ENCODE measurements around the gene MTERF2. TPM values are rescaled to one million over a fixed set of nuclear protein-coding genes. Genes with fewer than 3 reads are reported as not detected.

Gene MTERF2
- total RNA-seq, 4 donors from 2014 or later = 15.8 to 20.9 (median 19.3) TPM

GRCh38 chr12:106985479-106985878 is 1.5 kb downstream of the MTERF2 start:
- TF ChIP-seq CTCF (IDR thresholded peaks at IDR 0.05; ENCODE audit: low read depth) = no peak

GRCh38 chr12:106984588-106985137 is 2.3 kb downstream of the MTERF2 start:
- TF ChIP-seq CTCF (IDR thresholded peaks at IDR 0.05; ENCODE audit: low read depth) = no peak

GRCh38 chr12:106982229-106982628 is 4.7 kb downstream of the MTERF2 start:
- no peak for TF ChIP-seq CTCF (IDR thresholded peaks at IDR 0.05; ENCODE audit: low read depth)

GRCh38 chr12:106981788-106982187 is 5.2 kb downstream of the MTERF2 start:
- TF ChIP-seq CTCF (IDR thresholded peaks at IDR 0.05; ENCODE audit: low read depth) = no peak

- TF ChIP-seq CTCF (IDR thresholded peaks at IDR 0.05; ENCODE audit: low read depth) = no peak
Observed at GRCh38 chr12:106980944-106981343, 6.0 kb downstream of the MTERF2 start.

- TF ChIP-seq CTCF (IDR thresholded peaks at IDR 0.05; ENCODE audit: low read depth) = no peak
Observed at GRCh38 chr12:106978035-106978800, 8.7 kb downstream of the MTERF2 start.

- no peak for TF ChIP-seq CTCF (IDR thresholded peaks at IDR 0.05; ENCODE audit: low read depth)
Observed at GRCh38 chr12:106976668-106977067, 10.3 kb downstream of the MTERF2 start.
